Stimulated activated CD4-positive, alpha-beta T cell treated with anti-CD3 and anti-CD28 coated beads, Interleukin-2, amount 100 ng/mL, for 4 hours (primary cell): ENCODE results near the gene SLC39A7.
A peak's percentile ranks its signal among the peaks of the same experiment; 100 is the strongest.

Source experiments
- DNase-seq: peaks from one replicate; pipeline ENCODE4 v3.0.0-alpha.2; 2020; ENCODE audit warnings: low read depth

Gene SLC39A7

GRCh38 chr6:33200219-33201146 is at the start of gene SLC39A7, which contains the start of gene RXRB:
SLC39A7 (plus strand) TSS chr6:33200867; CDS start chr6:33201246, 379 bp downstream.
RXRB (minus strand) TSS chr6:33200665; CDS start chr6:33200476, 189 bp downstream.
- DNase-seq, result peak; percentile 99

GRCh38 chr6:33151050-33151449 is 49.6 kb upstream of the SLC39A7 start:
- no peak for DNase-seq

- no peak for DNase-seq
Observed at GRCh38 chr6:33154349-33154748, 46.3 kb upstream of the SLC39A7 start.

GRCh38 chr6:33156561-33156960 is 44.1 kb upstream of the SLC39A7 start:
- no peak for DNase-seq

GRCh38 chr6:33156964-33157363 is 43.7 kb upstream of the SLC39A7 start:
- DNase-seq, result no peak

GRCh38 chr6:33160096-33160495 is 40.6 kb upstream of the SLC39A7 start:
- no peak for DNase-seq

- DNase-seq, result no peak
Observed at GRCh38 chr6:33160728-33161344, 39.8 kb upstream of the SLC39A7 start.

- peak; percentile 69 for DNase-seq
Observed at GRCh38 chr6:33161354-33162331, 39.0 kb upstream of the SLC39A7 start.

- DNase-seq, result no peak
Observed at GRCh38 chr6:33163540-33163939, 37.1 kb upstream of the SLC39A7 start.

GRCh38 chr6:33164176-33164575 is 36.5 kb upstream of the SLC39A7 start:
- DNase-seq, result no peak

GRCh38 chr6:33164665-33165373 is 35.8 kb upstream of the SLC39A7 start:
- DNase-seq, result no peak

GRCh38 chr6:33165581-33166258 is 34.9 kb upstream of the SLC39A7 start:
- DNase-seq, result no peak

GRCh38 chr6:33166363-33166762 is 34.3 kb upstream of the SLC39A7 start:
- no peak for DNase-seq

- DNase-seq, result no peak
Observed at GRCh38 chr6:33166811-33167210, 33.9 kb upstream of the SLC39A7 start.

GRCh38 chr6:33167374-33168283 is 33.0 kb upstream of the SLC39A7 start:
- no peak for DNase-seq

GRCh38 chr6:33168284-33168601 is 32.4 kb upstream of the SLC39A7 start:
- DNase-seq, result no peak

- DNase-seq, result no peak
Observed at GRCh38 chr6:33168639-33169038, 32.0 kb upstream of the SLC39A7 start.

GRCh38 chr6:33169291-33170175 is 31.1 kb upstream of the SLC39A7 start:
- DNase-seq, result no peak
